NCI-H1105 treated with DMSO at 0.1 percent for 48 hours (cell line): Measurements from ENCODE around the gene RNLS.

Experiments used
- DNase-seq: peaks from one replicate; lab custom pipeline; 2025; lab: John Stamatoyannopoulos, UW

The RNLS gene

DNA sequence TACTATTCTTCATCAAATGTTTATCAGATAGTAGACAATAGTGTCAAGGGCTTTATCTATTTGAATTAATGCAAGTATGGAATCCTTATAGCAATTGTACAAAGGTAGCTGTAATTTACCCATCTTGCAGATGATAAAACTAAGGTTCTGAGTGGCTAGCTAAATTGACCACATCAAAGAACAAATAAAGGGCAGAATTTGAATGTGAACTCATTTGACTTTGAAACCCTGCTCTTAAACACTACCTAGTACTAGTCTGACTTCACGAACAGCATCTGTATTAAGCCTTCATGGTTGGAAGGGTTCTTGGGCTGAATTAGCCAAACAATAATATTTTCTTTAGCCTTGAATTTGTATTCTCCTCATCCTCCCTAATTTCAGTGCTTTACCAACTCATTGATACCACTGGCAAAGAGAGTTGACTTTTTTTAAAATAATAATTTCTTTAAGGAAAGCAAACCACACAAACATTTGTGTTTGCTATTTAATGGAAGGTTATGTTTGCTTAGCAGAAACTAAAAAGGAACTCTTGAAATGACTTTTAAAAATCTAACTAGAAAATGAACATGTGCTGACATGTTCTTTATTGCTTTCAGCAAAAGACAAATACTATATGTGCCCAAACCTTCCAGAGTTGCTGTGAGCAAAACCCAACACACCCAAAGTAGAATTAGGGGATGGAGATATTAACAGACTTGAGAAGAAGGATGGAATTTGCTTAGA lies 322.6 kb downstream of the RNLS start:
- DNase-seq, result no peak

- no peak for DNase-seq
Measured at GRCh38 chr10:88259381-88259780, 323.7 kb downstream of the RNLS start.

DNA sequence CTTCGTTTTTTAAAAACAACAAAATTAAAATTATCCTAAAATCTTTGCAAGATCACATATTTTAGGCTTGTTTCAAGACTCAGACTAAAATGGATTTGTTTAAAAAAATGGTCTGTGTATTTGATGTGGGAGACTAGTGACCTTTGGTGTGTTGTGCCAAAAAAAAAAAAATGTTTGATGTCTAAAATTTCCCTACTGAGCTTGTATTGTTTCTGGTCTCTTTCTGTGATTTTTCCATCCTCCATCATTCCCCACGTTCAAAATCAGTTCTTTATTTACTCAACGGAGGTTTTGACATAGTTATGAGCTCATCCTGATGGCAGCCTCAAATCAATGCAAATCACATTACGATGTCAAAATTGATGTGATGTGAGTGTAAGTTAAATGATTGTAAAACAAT lies 326.2 kb downstream of the RNLS start:
- DNase-seq, result no peak

DNA sequence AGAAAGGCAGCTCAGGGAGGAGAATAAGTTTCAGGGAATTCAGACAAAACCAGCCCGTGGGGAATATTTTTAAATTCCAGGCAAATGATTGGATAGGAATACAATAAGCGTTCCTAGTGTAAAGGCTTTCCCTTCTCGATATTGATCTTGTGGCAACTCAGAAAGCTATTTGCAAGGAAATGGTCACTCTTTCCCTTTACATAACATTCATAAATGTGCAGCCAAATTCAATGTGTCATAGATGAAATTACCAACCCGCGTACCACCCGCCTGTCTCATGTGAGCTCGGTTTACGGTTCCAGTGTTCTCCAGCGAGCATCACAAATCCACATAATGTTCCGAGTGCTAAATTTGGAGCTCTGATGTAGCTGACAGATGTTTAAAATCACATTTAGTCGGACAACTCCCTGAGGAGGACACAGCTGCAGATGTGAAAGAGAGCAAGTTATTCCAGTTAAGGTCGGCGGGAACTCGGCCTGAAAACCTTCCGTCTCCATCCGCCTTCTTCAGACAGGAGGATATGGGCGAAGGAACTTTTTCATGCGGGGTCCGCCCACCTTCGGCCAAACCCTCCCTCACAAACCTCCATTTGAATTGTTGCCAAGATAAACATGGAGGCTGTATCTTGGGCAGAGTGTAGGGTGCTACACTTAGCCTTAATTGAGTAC lies 327.0 kb downstream of the RNLS start:
- no peak for DNase-seq

DNA sequence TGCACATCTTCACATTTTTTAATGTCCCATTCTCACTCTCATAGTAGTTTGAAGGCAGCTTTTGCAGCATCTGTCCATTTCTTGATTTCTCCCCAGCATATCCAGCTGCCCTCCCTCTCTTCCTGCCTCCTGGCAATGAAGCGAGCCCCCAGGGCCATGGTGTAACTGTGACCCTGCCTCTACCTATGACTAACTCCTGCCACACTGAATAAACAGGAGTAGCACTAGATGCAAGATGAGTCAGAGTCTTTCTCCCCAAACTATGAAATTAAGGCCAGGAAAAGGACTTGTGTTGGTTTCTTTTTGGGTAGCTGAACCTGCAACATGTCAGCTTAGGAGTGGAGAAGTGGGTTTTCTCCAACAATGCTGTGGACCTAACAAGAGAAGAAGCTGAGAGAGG lies 329.0 kb downstream of the RNLS start:
- DNase-seq, result no peak

DNA sequence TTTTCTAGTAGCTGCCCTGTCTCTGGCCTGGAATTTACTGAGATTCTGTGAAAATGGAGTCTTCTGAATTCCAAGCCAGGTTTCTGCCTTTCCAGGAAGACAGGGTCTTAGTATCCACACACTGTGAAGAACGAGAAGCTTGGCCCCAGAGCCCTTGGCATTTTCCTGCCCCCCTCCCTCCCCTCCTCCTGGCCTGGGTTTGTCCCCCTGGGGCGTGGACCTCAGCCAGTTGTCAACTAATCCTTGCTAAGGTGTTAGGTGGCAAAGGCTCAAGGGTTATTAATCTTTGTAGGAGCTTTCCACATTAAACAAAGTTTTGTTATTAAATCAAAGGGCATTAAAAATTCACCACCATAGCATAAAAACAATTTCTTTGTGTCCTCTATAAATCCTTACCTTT lies 329.5 kb downstream of the RNLS start:
- DNase-seq, result no peak

DNA sequence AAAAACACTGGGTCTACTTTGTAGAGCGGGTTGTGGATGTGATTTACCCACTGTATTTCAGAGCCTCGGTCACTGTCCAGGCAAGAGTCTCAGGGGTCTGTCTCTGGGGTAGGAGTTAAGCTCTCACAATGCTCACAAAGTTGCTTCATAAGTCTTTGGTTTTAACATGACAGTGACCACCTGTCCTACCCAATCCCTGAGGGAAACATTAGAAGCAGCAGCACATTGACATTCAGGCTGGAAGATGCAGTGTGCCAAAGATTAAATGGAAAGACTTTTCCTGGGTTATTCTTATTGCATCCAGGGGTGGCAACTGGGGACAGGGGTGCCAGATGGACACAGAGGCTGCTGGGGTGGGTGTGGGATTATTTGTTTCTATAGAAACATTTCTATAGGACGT lies 330.0 kb downstream of the RNLS start:
- no peak for DNase-seq

- no peak for DNase-seq
Measured at GRCh38 chr10:88249450-88249849, 333.7 kb downstream of the RNLS start.

- no peak for DNase-seq
Measured at GRCh38 chr10:88246675-88247074, 336.4 kb downstream of the RNLS start.

DNA sequence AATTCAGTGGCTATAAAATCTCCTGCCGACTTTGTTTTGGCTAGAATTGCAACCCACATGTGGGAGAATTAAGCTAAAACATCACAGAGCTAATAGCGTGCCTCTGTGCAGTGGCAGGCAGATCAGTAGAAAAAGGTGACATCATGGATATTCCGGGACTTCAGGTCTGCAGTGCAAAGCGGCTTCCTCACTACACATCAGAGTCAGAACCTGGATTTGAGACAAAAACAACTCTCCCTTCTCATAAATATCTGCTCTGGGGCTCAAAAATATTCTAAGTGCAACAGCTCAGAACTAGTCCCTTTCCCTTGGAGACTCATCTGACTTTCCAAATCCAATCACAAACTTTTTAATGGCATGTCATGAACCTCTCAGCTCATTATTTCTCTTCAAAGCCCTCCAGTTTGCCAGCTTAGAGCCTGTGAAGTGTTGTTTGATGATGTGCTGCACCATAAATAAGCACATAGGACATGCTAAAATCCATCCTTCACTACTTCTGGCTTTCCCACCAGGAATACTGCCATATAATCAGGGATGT lies 337.1 kb downstream of the RNLS start:
- no peak for DNase-seq

GRCh38 chr10:88244781-88245625 lies 338.1 kb downstream of the RNLS start:
- DNase-seq, result no peak

DNA sequence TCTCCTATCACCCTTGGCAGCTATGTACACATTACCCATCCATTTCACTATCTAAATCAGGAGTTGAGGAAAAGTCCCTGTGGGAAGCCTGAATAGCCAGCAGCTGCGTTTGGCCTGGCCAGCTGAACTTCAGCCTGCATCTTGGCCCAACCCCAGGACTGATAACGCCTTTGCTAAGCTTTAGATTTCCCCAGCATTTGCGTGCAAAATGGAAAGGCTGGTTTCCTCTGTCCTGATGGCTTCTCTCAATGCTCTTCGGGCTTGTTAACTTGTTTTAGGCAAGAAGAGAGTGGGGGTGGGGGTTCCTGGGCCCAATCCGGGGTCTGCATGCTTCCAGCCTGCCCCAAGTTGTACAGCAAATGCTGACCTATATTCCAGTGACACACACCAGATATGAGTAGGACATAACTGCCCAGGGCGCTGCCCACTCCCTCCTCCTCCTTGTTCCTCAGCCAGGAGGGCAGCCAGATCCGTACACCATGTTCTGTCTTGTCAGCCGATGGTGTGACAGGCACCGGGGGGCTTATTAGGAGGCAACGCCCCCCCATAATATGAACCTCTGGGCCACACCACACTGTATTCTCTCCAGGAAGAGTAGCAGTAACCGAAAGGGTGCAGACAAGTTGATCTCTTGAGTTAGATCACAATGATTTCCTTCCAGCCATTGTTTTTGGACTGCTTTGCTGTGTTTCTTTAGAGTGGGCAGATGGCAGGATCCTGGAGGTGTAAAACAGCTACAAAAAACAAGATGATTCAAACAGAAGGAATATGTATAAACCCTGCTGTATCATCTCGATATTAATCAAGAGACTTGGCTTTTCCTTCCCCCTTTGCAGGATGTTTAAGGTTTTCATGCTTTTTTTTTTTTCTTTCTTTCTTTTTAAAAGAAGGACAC lies 339.0 kb downstream of the RNLS start:
- DNase-seq, result no peak

- DNase-seq, result no peak
Measured at GRCh38 chr10:88243202-88243744, 339.8 kb downstream of the RNLS start.

DNA sequence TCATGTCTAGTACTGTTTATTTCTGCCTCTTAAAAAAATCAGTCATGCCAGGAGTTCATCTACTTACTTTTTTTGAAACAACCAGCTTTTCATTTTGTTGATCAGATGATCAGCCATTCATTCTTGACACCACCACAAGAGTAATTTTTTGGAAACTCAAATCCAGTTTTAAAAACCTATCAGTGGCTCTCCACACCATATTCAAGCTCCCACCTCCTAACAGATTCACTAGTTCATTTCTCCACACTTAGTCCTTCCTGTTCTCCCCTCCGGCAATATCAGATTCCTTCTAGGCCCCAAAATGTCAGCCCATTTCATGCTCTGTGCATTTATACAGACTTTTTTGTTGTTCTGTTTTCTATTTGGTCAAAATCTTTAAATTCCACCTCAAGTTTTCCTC lies 341.6 kb downstream of the RNLS start:
- DNase-seq, result no peak

GRCh38 chr10:88239212-88239611 lies 343.9 kb downstream of the RNLS start:
- no peak for DNase-seq

DNA sequence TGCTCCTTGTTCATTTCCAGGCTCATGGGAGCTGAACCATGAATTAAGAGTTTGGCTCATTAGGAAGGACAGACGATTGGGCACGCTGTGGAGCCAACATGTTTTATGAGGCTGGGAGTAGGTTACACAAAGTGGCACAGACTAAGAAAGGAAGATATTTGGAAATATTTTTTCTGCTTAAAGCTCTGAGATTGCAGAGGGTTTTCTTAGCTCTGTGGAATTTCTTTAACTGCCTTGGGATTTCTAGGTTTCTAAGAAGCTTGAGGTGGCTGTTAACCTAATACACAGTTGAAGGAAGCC lies 344.6 kb downstream of the RNLS start:
- DNase-seq, result no peak

DNA sequence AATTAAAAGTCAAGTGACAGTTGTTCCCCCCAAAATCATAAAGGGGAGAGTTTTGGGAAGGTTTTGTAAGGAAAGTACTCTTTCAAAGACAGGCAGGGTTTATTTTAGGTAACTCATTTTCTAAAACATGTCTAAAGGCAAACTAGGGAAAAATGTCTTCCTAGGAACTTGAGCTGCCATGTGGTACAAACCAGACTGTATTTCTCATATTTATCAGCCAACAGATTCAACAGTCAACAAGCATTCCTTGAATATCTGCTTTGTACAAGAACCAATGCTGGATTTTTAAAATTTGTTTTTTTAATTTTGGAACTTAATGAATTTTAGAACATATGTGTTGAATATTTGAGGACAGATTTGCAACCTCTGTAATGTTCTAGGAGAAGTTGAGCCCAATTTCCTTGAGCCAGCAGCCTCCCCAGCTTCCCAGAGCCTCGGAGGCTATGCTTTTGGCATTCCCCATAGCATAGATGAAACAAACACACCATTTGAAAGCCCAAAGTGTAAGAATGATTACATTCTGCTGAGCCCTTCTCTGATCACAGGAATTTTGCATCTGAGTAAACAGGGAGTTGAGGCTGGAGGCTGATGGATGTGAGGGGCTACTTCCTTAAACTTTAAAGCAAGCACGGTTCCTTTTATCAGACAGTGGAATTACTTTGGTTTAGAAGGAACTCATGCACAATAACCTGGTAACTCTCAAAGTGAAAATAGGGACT lies 345.1 kb downstream of the RNLS start:
- DNase-seq, result no peak

- no peak for DNase-seq
Measured at GRCh38 chr10:88236121-88236743, 346.9 kb downstream of the RNLS start.

- DNase-seq, result no peak
Measured at GRCh38 chr10:88234297-88234696, 348.8 kb downstream of the RNLS start.

GRCh38 chr10:88233870-88234269 lies 349.2 kb downstream of the RNLS start:
- no peak for DNase-seq
